ENCODE data around the gene CDC14B.

DNA sequence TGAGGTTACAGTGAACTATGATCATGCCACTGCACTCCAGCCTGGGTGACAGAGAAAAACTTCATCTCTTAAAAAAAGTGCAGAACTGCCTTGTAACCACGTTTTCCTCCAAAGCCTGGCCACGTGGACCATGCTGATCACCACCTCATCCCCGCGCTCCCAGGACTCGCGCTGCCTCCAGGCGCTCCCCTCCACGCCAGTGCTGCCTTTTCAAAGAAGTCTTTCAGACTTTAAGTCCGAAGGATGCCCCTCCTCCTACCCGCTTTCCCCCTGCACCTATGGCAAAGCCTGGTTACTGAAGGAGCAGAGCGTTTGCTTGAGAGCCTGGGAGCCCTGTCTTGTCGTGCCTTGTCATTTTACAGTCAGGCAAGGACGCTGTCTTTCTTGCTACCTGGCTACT lies 125.9 kb downstream of the CDC14B start:
- TF ChIP-seq CTCF (IDR thresholded peaks at IDR 0.05) (no peak), POLR2A (IDR thresholded peaks at IDR 0.05) (no peak)

Data from lower leg skin (tissue), 3 donors.